ENCODE measurements around the gene PTPRF. TPM values are rescaled to one million over a fixed set of nuclear protein-coding genes. Genes with fewer than 3 reads are reported as not detected.

PTPRF gene
- total and polyA plus RNA-seq, 4 donors: 40.0 to 160 (median 92.1) TPM

GRCh38 chr1:43585557-43585956, 54.9 kb downstream of the PTPRF start:
- 91 to 94% methylated on average over 10 of the region's 10 CpGs for WGBS, 2 donors
- H3K27me3 ChIP-seq (ENCODE audit: control insufficient read depth in 3 of 3, insufficient read depth in 3 of 3, low read length in 2 of 3): no peaks in the 10 kb centered on the region
- no peak overlapping the region for H3K9ac ChIP-seq (ENCODE audit: insufficient read depth in 1 of 2, low read length in 2 of 2)
- H3K4me1 ChIP-seq (ENCODE audit: control insufficient read depth in 5 of 5, insufficient read depth in 5 of 5, low read length in 5 of 5): no peaks in the 10 kb centered on the region
- TF ChIP-seq CTCF (IDR thresholded peaks at IDR 0.05; ENCODE audit: control extremely low read depth, extremely low read depth): no peak
- ATAC-seq (ENCODE audit: insufficient read depth, low FRiP score) (no peak), DNase-seq (no peak)
- no peaks in the 10 kb centered on the region for H3K9me3 ChIP-seq (ENCODE audit: control insufficient read depth in 4 of 4, insufficient read depth in 3 of 4, low read length in 3 of 4)
- no peak overlapping the region for H3K27ac ChIP-seq (ENCODE audit: low read depth in 1 of 2, low read length in 1 of 2)
- peaks cover 0 to 3% (median under 1%) of the 10 kb centered on the region in 4 donors for H3K36me3 ChIP-seq (ENCODE audit: control insufficient read depth in 4 of 4, insufficient read depth in 4 of 4, low read length in 4 of 4)
- H3K4me3 ChIP-seq: no peak overlapping the region

GRCh38 chr1:43586136-43586731, 55.6 kb downstream of the PTPRF start:
- 86 to 87% methylated on average over 6 of the region's 6 CpGs for WGBS, 2 donors
- Histone ChIP-seq H3K9me3 (ENCODE audit: control insufficient read depth in 4 of 4, insufficient read depth in 3 of 4, low read length in 3 of 4) (no peaks in the 10 kb centered on the region), H3K36me3 (ENCODE audit: control insufficient read depth in 4 of 4, insufficient read depth in 4 of 4, low read length in 4 of 4) (peaks cover 0 to 5% (median 2%) of the 10 kb centered on the region in 4 donors), H3K27me3 (ENCODE audit: control insufficient read depth in 3 of 3, insufficient read depth in 3 of 3, low read length in 2 of 3) (no peaks in the 10 kb centered on the region), H3K4me1 (ENCODE audit: control insufficient read depth in 5 of 5, insufficient read depth in 5 of 5, low read length in 5 of 5) (no peaks in the 10 kb centered on the region), H3K4me3 (no peak overlapping the region), H3K9ac (ENCODE audit: insufficient read depth in 1 of 2, low read length in 2 of 2) (no peak overlapping the region), H3K27ac (ENCODE audit: low read depth in 1 of 2, low read length in 1 of 2) (no peak overlapping the region)
- no peak for TF ChIP-seq CTCF (IDR thresholded peaks at IDR 0.05; ENCODE audit: control extremely low read depth, extremely low read depth)
- no peak for ATAC-seq (ENCODE audit: insufficient read depth, low FRiP score)
- no peak for DNase-seq

- Histone ChIP-seq H3K36me3 (ENCODE audit: control insufficient read depth in 4 of 4, insufficient read depth in 4 of 4, low read length in 4 of 4) (peaks cover 0 to 11% (median 2%) of the 10 kb centered on the region in 4 donors), H3K9me3 (ENCODE audit: control insufficient read depth in 4 of 4, insufficient read depth in 3 of 4, low read length in 3 of 4) (no peaks in the 10 kb centered on the region), H3K4me3 (no peak overlapping the region), H3K4me1 (ENCODE audit: control insufficient read depth in 5 of 5, insufficient read depth in 5 of 5, low read length in 5 of 5) (no peaks in the 10 kb centered on the region), H3K27ac (ENCODE audit: low read depth in 1 of 2, low read length in 1 of 2) (peak overlapping the region in 1 of 2 donors; percentile 36), H3K9ac (ENCODE audit: insufficient read depth in 1 of 2, low read length in 2 of 2) (no peak overlapping the region), H3K27me3 (ENCODE audit: control insufficient read depth in 3 of 3, insufficient read depth in 3 of 3, low read length in 2 of 3) (no peaks in the 10 kb centered on the region)
- no peak for ATAC-seq (ENCODE audit: insufficient read depth, low FRiP score)
- 82 to 88% methylated on average over 2 of the region's 2 CpGs for whole genome bisulfite sequencing, 2 donors
- no peak for DNase-seq
- TF ChIP-seq CTCF (IDR thresholded peaks at IDR 0.05; ENCODE audit: control extremely low read depth, extremely low read depth): no peak
Observed at GRCh38 chr1:43587001-43587400, 56.3 kb downstream of the PTPRF start.

GRCh38 chr1:43587594-43587993, 56.9 kb downstream of the PTPRF start:
- Histone ChIP-seq H3K4me1 (ENCODE audit: control insufficient read depth in 5 of 5, insufficient read depth in 5 of 5, low read length in 5 of 5) (no peaks in the 10 kb centered on the region), H3K27ac (ENCODE audit: low read depth in 1 of 2, low read length in 1 of 2) (peak overlapping the region in 1 of 2 donors; percentile 36), H3K36me3 (ENCODE audit: control insufficient read depth in 4 of 4, insufficient read depth in 4 of 4, low read length in 4 of 4) (peaks cover 0 to 17% (median 2%) of the 10 kb centered on the region in 4 donors), H3K9ac (ENCODE audit: insufficient read depth in 1 of 2, low read length in 2 of 2) (no peak overlapping the region), H3K27me3 (ENCODE audit: control insufficient read depth in 3 of 3, insufficient read depth in 3 of 3, low read length in 2 of 3) (no peaks in the 10 kb centered on the region), H3K9me3 (ENCODE audit: control insufficient read depth in 4 of 4, insufficient read depth in 3 of 4, low read length in 3 of 4) (no peaks in the 10 kb centered on the region), H3K4me3 (no peak overlapping the region)
- DNase-seq (no peak), ATAC-seq (ENCODE audit: insufficient read depth, low FRiP score) (no peak)
- 78 to 89% methylated on average over 9 of the region's 9 CpGs for WGBS, 2 donors
- TF ChIP-seq CTCF (IDR thresholded peaks at IDR 0.05; ENCODE audit: control extremely low read depth, extremely low read depth): no peak
